ENCODE results near the gene MCM7. TPM values are rescaled to one million over a fixed set of nuclear protein-coding genes. Genes with fewer than 3 reads are reported as not detected.

The MCM7 gene
- polyA plus RNA-seq, 4 donors = 94.6 to 165 (median 144) TPM

Other genes starting within 250 kb of the MCM7 start
- gene OR2AE1, start 224.4 kb downstream of the MCM7 start, polyA plus RNA-seq (ENCODE audit: insufficient read length in 4 of 4) = not detected
- gene TRIM4, start 181.9 kb downstream of the MCM7 start, polyA plus RNA-seq (ENCODE audit: insufficient read length in 4 of 4) = 10 to 100 TPM; 28.8 to 39.6 (median 35.8) TPM
- gene GJC3, start 171.8 kb downstream of the MCM7 start, polyA plus RNA-seq (ENCODE audit: insufficient read length in 4 of 4) = 1 to 10 TPM in 3 of 4 donors, under 1 TPM in 1; 0.87 to 1.5 (median 1.2) TPM
- 10 to 100 TPM in 3 of 4 donors, 1 to 10 TPM in 1; 2.5 to 62.9 (median 43.6) TPM for gene AZGP1, start 125.4 kb downstream of the MCM7 start, polyA plus RNA-seq (ENCODE audit: insufficient read length in 4 of 4)
- gene ZKSCAN1, start 85.8 kb downstream of the MCM7 start, polyA plus RNA-seq (ENCODE audit: insufficient read length in 4 of 4) = 10 to 100 TPM; 47.5 to 62.2 (median 58.1) TPM
- 10 to 100 TPM; 18.1 to 22.8 (median 20.9) TPM for gene ZSCAN21, start 51.6 kb downstream of the MCM7 start, polyA plus RNA-seq (ENCODE audit: insufficient read length in 4 of 4)
- 10 to 100 TPM; 35.6 to 57.3 (median 54.5) TPM for gene ZNF3, start 19.7 kb downstream of the MCM7 start, polyA plus RNA-seq (ENCODE audit: insufficient read length in 4 of 4)
- 100 to 1,000 TPM; 103 to 137 (median 126) TPM for gene COPS6, start 12.4 kb downstream of the MCM7 start, polyA plus RNA-seq (ENCODE audit: insufficient read length in 4 of 4)
- 10 to 100 TPM; 26.1 to 39.2 (median 29.8) TPM for gene AP4M1, start 246 bp upstream of the MCM7 start, polyA plus RNA-seq (ENCODE audit: insufficient read length in 4 of 4)
- gene TAF6, start 18.0 kb upstream of the MCM7 start, polyA plus RNA-seq (ENCODE audit: insufficient read length in 4 of 4) = 10 to 100 TPM; 46.3 to 69.7 (median 59.6) TPM
- gene CNPY4, start 18.2 kb upstream of the MCM7 start, polyA plus RNA-seq (ENCODE audit: insufficient read length in 4 of 4) = 10 to 100 TPM; 40.7 to 90.5 (median 45.0) TPM
- 1 to 10 TPM in 3 of 4 donors, under 1 TPM in 1; 0.99 to 2.3 (median 1.6) TPM for gene MBLAC1, start 25.6 kb upstream of the MCM7 start, polyA plus RNA-seq (ENCODE audit: insufficient read length in 4 of 4)
- 100 to 1,000 TPM in 1 of 4 donors, 10 to 100 TPM in 3; 79.5 to 129 (median 92.6) TPM for gene LAMTOR4, start 47.5 kb upstream of the MCM7 start, polyA plus RNA-seq (ENCODE audit: insufficient read length in 4 of 4)
- gene TRAPPC14, start 57.3 kb upstream of the MCM7 start, polyA plus RNA-seq (ENCODE audit: insufficient read length in 4 of 4) = 10 to 100 TPM; 14.4 to 32.2 (median 19.1) TPM
- gene GAL3ST4, start 67.2 kb upstream of the MCM7 start, polyA plus RNA-seq (ENCODE audit: insufficient read length in 4 of 4) = 10 to 100 TPM in 1 of 4 donors, 1 to 10 TPM in 3; 5.8 to 14.2 (median 8.1) TPM
- gene GPC2, start 76.0 kb upstream of the MCM7 start, polyA plus RNA-seq (ENCODE audit: insufficient read length in 4 of 4) = 10 to 100 TPM in 1 of 4 donors, 1 to 10 TPM in 3; 6.4 to 18.3 (median 8.8) TPM
- gene STAG3, start 76.5 kb upstream of the MCM7 start, polyA plus RNA-seq (ENCODE audit: insufficient read length in 4 of 4) = 10 to 100 TPM; 11.3 to 31.0 (median 17.0) TPM
- 1 to 10 TPM; 3.5 to 8.5 (median 5.2) TPM for gene PVRIG, start 118.6 kb upstream of the MCM7 start, polyA plus RNA-seq (ENCODE audit: insufficient read length in 4 of 4)
- gene SPDYE3, start 206.3 kb upstream of the MCM7 start, polyA plus RNA-seq (ENCODE audit: insufficient read length in 4 of 4) = 1 to 10 TPM; 5.0 to 8.9 (median 6.8) TPM

Data from left renal pelvis (tissue), 4 donors.